HTR-8/SVneo (cell line): ENCODE results near the gene DYNC2I2.
A peak's percentile ranks its signal among the peaks of the same experiment; 100 is the strongest.
"Not testable (repeated sequence)": the region's sequence is repeated elsewhere in the genome, so short reads cannot be mapped to it uniquely, and the experiment has no call there.

Experiments used
- DNase-seq: peaks from one replicate; pipeline ENCODE4 v3.0.0; 2011; ENCODE audit warnings: low spot score, mixed read lengths; ENCODE audit not compliant: insufficient read length
- FAIRE-seq: peaks from 2 replicates; lab custom pipeline; 2011; peaks lifted over from hg19 to GRCh38; lab: Jason Lieb, UNC

The DYNC2I2 gene

DNA sequence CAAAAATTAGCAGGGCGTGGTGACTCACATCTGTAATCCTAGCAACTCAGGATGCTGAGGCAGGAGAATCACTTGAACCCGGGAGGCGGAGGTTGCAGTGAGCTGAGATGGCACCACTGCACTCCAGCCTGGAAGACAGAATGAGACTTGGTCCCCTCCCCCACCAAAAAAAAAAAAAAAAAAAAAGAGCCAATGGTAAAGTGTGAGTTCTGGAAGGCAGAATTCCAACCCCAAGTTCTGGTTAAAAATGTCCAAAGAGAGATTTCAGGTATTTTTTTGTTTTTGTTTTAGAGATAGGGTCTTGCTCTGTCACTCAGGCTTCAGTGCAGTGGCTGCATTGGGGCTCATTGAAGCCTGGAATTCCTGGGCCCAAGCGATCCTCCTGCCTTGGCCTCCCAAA is 30.8 kb upstream of the DYNC2I2 start:
- DNase-seq: no peak
- no peak for FAIRE-seq

DNA sequence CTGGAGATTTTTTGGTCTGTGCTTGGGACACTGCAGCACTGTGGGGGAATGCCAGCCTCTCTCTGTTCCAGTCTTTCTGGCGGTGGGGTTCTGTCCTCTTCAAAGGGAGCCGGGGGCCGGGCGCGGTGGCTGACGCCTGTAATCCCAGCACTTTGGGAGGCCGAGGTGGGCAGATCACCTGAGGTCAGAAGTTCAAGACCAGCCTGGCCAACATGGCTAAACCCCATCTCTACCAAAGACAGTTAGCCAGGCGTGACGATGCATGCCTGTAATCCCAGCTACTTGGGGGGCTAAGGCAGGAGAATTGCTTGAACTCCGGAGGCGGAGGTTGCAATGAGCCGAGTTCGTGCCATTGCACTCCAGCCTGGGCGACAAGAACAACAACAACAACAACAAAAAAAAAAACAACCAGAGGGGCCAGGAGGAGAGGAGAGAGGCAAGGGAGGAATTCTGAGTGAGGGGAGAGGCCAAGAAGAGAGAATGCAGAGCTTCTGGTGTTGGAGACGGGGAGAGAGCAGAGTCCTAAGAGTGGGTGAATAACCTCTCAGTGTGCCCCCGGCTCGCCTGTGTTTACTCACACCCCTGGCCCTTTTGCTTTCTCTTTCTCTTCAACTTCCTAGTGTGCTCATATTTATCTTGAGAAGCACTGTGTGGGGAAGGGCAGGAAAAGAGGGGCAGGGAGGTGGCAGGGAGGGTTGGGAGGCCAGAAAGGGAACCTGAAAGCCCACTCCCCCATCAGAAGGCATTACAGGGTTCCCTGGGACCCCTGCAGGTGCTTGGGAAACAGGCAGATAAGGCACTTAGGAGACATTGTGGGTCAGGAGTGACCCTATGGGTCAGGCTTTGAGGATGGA is 29.2 kb upstream of the DYNC2I2 start:
- FAIRE-seq: no peak
- no peak for DNase-seq

DNA sequence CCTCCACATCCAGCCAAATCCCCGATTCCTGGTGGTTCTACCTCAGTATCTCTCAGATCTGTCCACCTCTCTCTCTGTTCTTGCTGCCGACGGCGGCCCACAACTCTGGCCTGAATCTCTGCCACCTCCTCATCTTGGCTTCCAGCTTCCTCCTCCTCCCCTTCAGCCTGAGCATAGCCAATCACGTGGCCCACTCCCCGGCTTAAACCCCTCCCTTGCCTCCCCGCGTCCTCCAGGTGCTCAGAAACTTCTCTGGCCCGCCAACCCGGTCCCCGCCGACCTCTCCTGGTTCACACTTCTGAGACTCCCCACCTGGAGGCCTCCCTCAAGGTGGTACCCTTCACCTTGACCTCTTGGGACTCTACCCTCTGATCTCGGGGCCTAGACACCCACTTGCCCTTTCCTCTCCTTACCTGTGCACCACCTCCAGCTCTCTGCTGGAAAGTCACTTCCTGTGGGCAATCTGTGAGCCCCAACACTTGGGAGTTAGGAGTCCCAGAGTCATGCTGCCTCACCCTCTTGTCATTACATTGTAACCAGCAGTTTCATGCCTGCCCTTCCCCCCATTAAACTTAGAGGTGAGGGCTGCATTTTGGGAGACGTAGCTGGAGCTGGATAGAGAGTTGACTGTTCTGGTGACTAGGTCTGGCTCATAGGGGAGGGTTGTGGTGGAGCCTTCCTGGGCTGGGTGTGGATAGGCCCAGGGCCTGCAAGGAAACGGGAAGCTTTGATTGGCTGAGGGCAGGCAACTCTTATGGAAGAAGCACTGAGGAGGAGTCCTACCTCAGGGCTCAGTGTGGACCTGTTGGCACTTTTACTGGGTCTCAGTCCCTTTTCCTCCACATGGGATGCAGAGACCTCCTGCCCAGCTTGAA is 27.9 kb upstream of the DYNC2I2 start:
- FAIRE-seq (no peak), DNase-seq (peak; percentile 74)

DNA sequence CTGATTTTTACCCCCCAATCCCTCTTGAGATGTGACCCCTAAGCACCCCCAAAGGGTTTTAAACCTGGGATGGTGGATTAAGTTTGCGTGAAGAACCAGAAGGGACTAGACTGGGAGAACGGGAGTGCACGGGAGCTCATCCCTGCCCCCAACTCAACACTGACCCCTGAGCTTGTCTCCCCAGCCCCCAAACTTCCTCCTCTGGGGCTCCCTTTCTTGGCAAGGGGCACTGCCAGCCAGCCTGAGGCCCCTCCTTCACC is 27.3 kb upstream of the DYNC2I2 start:
- FAIRE-seq (no peak), DNase-seq (no peak)

DNA sequence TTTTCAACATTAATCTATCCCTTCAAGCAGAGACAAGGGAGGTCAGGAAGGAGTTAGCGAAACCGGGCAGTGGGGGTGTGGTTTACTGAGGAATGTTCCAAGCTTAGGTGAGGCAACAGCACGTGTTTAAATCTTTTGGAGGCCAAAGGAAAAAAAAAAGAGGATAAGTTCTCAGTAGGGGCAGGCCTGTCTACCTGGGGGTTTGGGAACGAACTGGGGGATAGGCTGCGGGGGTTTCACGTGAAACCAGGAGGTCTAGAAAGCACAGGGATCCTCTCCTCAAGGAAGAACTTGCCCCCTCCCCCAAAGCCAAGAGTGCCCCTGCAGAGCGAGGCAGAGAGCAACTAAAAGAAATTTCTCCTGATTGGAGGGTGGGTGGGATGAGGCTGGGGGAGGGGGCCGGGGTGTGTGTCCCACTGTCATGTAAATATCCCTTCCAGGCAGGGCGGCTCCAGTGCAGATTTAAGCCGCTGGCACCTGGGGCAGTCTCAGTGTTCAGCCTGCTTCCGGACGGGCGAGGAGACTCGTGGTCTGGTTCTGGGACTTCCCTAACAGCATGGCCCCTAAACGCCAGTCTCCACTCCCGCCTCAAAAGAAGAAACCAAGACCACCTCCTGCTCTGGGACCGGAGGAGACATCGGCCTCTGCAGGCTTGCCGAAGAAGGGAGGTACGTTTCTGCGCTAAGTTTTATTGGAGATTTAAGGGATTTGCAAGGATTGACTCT is 26.9 kb upstream of the DYNC2I2 start:
- no peak for DNase-seq
- FAIRE-seq: no peak

DNA sequence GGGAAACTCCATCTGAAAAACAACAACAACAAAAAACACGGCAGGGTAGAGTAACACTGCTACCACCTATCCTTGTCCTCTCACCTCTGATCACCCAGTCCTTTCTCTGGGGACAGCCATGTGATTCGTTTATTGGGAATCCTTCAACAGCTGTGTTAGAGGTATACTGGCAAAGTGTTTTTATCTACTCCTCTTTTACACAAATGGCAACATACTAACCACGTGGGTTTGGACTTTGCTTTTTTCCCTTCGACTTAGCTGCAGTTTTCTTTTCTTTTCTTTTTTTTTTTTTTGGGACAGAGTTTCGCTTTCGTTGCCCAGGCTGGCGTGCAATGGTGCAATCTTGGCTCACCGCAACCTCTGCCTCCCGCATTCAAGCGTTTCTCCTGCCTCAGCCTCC is 21.1 kb upstream of the DYNC2I2 start:
- FAIRE-seq: no peak
- no peak for DNase-seq

DNA sequence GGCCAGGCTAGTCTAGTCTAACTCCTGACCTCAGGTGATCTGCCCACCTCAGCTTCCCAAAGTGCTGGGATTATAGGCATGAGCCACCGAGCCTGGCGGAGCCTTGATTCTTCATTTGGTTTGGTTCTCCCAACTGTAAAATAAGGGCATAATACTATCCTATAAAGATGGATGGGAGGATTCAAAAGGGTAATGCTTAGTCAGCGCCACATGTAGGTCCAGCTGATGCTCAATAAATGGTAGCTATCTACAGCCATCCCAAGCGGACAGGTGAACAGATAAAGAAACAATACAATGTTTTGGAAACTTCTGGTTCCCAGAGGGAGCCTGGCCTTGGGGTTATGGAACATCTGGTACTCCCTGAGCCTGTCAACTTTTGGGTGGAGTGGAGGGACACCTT is 18.7 kb upstream of the DYNC2I2 start:
- FAIRE-seq (no peak), DNase-seq (no peak)

DNA sequence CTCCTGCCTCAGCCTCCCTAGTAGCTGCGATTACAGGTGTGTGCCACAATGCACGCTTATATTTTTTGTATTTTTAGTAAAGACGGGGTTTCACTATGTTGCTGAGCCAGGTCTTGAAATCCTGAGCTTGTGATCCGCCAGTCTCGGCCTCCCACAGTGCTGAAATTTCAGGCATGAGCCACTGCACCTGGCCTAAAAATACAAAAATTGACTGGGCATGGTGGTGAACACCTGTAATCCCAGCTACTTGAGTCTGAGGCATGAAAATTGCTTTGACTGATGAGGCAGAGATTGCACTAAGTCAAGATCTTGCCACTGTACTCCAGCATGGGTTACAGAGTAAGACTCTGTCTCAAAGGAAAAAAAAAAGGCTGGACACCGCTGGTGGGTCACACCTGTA is 13.1 kb upstream of the DYNC2I2 start:
- FAIRE-seq (no peak), DNase-seq (no peak)

DNA sequence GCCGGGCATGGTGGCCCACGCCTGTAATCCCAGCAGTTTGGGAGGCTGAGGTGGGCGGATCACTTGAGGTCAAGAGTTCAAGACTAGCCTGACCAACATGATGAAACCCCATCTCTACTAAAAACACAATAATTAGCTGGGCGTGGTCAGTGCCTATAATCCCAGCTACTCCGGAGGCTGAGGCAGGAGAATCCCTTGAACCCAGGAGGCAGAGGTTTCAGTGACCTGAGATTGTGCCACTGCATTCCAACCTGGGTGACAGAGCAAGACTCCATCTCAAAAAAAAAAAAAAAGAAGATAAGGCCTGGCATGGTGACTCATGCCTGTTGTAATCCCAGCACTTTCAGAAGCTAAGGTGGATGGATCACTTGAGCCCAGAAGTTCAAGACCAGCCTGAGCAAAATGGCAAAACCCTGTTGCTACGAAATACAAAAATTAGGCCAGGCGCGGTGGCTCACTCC is 9.9 kb upstream of the DYNC2I2 start:
- not testable (repeated sequence) for FAIRE-seq, DNase-seq

DNA sequence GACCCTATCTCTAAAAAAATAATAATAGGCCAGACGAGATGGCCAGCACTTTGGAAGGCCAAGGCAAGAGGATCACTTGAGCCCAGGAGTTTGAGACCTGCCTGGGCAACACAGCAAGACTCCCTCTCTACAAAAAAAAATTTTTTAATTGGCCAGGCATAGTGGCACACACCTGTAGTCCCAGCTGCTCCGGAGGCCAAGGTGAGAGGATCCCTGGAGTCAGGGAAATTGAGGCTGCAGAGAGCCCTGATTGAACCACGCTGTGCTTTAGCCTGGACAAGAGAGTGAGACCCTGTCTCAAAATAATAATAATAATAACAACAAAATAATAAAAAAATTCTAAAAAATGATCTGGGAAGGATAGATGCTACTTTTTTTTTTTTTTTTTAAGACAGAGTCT is 1.1 kb upstream of the DYNC2I2 start:
- DNase-seq: no peak
- FAIRE-seq: no peak

DNA sequence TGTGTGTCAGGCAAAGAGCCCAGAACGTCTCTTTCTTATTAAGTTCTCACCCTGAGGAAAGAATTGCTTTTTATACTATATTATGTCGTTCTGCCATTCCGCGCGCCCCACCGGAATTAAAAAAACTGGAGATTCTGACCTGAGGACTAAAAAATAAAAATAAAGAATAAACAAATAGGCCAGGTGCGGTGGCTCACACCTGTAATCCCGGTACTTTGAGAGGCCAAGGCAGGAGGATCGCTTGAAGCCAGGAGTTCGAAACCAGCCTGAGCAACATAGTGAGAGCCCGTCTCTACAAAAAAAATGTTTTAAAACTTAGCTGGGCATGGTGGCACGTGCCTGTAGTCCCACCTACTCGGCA is 677 bp upstream of the DYNC2I2 start:
- FAIRE-seq (no peak), DNase-seq (no peak)

DNA sequence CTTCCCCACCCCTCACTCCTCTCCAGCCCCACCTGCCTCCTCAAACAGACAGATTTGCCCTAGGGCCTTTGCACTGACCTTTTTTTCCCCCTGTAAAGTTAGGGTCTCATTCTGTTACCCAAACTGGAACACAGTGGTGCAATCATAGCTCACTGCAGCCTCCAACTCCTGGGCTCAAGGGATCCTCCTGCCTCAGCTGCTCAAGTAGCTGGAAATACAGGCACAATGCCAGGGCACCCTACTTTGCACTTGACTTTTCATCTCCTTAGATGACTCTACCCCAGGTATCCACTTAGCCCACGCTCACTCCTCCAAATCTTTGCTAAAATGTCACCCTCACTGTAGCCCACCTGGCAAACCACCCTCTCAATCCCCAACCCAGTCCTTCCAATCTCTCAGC is 2.2 kb downstream of the DYNC2I2 start:
- DNase-seq: no peak
- FAIRE-seq: no peak

DNA sequence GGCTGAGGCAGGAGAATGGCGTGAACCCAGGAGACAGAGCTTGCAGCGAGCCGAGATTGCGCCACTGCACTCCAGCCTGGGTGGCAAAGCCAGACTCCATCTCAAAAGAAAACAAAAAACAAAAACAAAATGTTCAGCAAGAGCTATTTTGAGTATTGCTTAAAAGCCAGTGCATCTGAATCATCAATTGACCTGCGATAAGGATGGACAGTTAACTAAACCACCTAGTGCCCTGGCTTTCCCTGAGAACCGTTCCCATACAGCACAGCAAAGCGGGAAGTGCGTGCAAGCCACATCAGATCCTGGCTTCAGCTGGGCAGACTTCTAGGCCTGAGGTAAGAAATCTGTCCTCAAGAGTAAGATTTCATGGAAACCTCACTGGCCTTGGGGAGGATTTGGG is 2.7 kb downstream of the DYNC2I2 start:
- FAIRE-seq (no peak), DNase-seq (no peak)

DNA sequence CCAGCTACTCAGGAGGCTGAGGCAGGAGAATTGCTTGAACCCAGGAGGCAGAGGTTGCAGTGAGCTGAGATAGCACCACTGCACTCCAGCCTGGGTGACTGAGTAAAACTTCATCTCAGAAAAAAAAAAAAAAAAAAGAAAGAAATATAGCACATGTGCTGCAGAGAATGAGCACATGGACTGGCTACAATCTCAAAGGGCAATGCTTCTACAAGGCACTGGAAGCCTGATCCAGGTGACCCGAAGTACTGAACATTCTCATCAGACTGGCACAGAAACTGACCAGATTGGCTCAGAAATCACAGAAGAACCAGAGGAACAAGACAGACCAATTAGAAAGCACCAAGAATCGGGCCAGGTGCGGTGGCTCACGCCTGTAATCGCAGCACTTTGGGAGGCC is 4.8 kb downstream of the DYNC2I2 start:
- DNase-seq: no peak
- no peak for FAIRE-seq

DNA sequence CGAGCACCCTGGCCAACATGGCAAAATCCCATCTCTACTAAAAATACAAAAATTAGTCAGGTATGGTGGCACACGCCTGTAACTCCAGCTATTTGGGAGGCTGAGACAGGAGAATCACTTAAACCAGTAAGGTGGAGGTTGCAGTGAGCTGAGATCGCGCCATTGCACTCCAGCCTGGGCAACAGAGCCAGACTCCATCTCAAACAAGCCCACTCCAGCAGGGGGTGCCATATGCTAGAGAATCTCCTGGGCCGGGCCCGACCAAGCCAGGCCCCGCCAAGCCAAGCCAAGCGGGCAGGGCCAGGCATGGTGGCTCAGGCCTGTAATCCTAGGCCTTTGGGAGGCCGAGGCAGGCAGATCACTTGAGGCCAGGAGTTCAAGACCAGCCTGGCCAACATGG is 8.4 kb downstream of the DYNC2I2 start:
- not testable (repeated sequence) for FAIRE-seq, DNase-seq

DNA sequence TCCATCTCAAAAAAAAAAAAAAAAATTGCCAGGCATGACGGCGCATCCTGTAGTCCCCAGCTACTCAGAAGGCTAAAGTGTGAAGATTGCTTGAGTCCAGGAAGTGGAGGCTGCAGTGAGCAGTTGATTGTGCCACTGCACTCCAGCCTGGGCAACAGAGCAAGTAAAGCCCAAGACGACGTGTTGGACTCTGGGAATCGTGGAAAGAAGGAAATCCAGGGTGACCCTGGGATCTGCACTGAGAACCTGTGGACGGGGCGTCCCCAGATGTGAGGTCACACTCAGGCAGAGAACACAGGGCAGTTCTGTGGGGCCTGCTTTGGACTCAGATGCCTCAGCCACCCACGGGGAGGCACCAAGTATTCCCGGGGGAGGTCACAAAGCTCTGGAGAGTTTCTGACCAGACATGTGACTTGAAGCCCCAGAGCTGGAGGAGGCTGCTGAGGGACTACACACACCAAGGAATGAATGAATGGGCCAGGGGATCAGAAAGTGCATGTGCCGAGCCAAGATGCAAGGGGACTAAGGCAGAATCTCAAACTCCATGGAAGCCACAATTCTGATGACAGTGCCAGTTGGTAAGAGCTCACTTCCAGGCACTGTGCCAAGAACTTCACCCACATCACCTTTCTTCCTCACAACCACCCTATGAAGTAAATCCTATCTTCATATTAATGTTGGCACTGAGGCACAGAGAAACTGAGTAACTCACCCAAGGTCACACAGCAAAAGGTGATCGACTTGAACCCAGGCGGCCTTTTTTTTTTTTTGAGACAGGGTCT is 12.9 kb downstream of the DYNC2I2 start:
- DNase-seq (no peak), FAIRE-seq (no peak)

DNA sequence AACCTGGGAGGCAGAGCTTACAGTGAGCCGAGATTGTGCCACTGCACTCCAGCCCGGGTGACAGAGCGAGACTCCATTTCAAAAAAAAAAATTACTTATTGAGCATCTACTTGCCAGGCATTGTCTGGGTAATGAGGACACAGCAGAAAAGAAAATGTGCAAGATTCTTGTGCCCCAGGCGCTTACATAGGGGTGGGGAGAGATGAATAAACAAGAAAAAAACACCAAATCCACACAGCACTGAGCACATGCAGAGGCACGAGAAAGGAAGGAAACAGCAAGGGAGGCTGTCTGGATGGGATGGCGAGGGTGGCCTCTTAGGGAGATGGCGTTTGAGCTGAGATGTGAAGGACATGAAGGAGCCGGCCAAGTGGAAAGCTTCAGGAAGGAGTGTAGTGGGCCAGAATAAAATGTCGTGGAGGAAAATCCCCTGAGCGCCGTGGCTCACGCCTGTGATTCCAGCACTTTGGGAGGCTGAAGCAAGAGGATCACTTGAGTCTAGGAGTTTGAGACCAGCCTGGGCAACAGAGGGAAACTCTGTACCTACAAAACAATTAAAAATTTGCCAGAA is 13.9 kb downstream of the DYNC2I2 start:
- FAIRE-seq (no peak), DNase-seq (no peak)

DNA sequence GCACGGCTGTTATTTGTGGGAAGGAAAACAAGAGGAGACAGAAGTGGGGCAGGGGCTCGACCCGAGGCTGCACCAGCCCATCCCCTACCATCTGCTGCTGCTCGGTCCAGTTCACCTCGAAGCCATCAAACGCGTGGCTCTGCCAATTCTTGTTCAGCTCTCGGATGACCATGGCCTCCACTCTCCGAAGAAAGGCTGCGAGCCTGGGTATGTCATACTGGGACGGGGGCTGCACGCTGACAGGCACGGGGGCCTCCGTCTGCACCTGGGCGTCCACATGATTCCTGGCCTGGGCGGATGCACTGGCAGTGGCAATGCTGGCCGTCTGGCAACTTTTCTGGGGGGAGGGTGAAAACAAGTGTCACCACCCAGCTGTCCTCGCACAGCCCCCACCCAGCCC is 16.0 kb downstream of the DYNC2I2 start:
- DNase-seq: no peak
- FAIRE-seq: no peak

DNA sequence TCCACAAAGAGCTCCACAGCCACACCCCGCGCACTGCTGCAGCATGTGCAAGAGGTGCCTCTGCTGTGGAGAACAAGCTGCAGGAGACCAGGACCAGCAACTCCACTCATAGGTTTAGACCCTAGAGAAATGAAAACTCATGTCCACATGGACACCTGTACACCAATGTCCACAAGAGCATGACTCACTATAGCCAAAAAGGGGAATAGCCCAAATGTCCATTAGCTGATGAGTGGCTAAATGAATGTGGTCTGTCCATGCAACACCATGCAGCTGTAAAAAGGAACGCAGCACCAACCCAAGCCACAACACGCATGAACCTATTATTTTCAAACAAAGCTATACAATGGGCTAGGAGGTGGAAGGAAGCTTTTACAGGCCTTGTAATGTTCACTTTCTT is 18.1 kb downstream of the DYNC2I2 start:
- DNase-seq (no peak), FAIRE-seq (no peak)

DNA sequence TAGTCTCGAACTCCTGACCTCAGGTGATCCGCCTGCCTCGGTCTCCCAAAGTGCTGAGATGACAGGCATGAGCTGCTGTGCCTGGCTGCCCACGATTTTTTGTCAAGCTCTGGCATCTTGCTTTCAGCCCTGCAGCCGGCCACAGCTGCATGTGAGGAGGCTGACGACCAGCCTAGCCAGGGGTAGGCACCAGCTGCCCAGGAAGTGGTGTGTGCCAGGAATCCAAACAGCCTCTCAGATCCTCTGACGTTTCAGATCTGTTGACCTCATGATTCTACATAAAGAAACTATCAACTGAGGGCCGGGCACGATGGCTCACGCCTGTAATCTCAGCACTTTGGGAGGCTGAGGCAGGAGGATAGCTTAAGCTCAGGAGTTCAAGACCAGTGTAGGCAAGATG is 19.0 kb downstream of the DYNC2I2 start:
- DNase-seq (no peak), FAIRE-seq (no peak)
